NCI-H187 (cell line): ENCODE data around the gene UBE2Q2.

Experiments
- DNase-seq, 2 experiments: peaks; one replicate each; lab custom pipeline; 2025; lab: John Stamatoyannopoulos, UW

Gene UBE2Q2

DNA sequence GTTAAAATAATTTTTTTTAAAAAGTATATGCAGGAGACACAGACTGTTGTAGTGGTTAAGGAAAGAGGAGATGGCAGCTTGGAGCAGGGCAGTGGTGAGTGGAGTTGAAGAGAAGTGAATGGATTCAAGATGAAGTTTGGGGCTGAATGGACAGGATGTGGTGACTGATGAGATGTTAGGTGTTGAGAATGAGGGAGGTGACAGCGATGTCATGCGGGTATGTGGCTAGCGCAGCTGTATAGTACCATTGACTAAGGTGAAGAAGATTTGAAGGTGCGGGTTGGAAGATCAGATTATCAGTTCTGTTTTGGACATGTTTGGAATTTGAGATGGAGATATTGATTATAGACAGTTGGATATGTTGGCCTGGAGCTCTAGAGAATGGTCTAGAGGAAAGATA lies 80.5 kb downstream of the UBE2Q2 start:
- no peak for DNase-seq

DNA sequence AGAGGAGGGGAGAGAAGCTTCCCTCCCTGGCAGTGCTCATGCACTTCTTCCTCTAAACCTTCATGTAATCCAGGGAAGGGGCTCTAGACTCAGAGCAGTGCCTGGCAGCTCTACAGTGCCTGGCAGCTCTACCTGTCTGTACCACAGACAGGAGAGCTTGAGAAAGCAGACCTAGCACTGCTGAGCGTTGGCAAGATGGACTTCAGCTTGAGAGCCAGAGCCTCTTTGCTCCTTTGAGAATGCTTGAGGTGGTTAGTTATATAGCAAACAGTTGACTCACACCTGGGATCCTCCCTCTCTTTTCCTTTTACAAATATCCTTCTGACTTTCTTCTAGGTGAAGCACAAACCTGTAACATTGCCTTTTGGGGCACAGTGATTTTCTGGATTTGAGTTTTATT lies 81.3 kb downstream of the UBE2Q2 start:
- DNase-seq = no peak

DNA sequence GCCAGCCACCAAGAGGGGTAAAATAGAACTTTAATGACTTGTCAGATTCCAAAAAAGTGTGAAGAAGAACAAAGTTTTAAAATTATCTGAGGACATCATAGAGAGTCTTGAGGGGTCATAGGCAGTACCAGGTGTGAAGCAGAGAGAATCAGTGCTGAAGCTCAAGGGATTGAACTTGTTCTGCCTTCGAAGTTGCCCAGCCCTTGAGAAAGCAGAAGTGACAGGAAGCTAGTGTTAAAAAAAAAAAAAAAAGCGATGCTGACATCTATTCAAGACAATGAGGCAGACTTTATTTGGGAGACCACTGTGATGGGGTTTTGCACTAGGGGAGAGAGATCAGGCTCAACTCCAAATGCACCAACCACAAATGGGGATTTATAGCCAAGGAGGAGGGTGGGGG lies 82.2 kb downstream of the UBE2Q2 start:
- DNase-seq = no peak

DNA sequence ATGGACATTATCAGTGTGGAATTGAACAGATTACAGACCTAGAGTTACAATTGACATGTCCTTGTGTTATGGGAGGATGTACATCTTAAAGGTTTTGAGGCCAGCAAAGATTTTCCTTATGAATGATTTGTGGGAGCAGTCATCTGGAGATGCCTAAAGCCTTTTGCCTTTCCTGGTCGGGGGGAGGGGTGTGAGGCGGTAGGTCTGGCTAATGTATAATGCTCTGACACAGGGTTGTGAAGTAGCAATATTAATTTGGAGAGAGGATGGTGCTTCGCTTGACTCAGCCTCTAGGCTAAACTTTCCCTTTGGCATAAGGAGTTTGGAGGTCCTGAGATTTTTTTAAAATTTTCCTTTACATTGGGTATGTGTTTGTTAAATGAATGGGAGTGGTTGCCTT lies 83.7 kb downstream of the UBE2Q2 start:
- no peak for DNase-seq

DNA sequence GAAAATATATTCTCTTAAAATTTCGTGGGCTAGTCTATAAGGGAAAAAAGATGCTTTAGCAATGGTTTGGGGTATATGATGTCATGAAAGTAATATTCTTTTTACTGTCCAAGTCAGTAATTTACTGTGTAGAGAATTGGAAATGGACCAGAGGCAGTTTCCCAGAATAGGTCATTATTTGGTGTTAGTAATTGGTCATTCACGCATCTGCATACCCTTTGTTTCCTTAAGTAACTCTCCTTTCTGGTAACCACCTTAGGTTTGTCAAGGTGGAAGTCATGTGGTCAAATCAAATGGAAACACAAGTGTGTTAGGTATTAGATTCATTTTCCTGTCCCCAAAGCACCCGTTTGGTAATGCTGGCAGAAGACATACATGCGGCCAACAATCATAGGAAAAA lies 84.4 kb downstream of the UBE2Q2 start:
- DNase-seq = no peak

DNA sequence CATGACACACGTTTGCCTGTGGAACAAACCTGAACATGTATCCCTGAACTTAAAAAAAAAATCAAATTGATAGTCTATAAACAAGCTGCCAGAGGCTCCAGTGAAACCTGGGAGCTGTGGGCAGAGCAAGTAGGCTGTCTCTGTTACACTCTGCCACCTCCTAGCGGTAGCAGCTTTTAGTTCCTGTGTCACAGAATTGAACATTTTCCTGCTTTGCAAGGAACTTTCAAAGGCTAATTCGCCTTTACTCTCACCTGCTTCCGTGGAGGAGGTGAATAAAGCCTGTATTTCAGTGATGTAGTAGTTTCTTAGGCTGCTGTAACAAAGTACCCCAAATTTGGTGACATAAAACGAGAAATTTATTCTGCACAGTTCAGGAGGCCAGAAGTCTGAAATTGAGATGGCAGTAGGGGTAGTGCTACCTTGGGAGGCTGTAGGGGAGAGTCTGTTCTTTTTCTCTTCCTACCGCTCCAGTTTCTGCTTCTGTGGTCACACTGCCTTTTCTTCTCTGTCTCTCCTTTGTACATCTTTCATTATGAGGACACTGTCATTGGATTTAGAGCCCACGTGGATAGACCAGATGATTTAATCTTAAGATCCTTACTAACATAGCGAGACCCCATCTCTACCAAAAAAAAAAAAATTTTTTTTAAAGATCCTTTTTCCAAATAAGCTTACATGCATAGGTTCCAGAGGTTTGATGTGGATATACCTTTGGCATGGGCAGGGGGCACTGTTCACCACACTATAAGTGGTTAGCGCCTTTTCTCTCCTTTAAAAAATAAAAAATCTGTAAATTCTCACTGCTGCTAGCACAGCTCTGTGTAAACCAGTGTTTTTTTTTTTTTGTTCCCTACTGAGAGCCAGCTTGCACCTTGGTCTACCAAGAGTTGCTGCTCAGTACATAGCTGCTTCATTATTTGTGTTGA lies 85.7 kb downstream of the UBE2Q2 start:
- no peak for DNase-seq

DNA sequence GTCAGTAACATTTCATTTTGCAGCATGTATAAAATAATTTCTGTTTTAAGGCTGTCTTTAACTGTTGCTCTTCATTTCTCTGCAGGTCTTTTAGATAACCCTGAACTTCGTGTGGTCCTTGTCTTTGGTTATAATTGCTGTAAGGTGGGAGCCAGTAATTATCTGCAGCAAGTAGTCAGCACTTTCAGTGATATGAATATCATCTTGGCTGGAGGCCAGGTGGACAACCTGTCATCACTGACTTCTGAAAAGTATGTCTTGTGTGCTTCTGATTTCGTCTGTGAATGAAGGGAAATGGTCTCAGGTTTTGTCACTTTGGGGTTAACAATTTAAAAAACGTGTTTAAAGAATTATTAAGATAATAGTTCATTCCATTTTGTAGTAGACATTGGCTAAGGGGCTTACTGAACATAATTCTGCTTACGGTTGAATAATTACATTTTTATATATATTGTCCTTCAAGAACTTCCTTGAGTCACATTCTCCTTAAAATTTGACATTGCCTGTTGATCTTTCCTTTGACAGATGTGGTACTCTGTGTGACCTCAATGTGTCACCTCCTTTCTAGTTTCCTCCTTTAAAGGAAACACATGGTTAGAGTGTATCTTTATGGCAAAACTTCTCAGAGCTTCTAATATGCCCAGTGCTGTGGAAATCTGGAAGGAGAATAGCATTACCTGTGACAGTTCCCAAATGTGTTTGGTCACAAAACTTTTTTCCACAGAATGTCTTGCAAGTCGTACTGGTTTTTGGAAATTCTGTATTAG lies 86.7 kb downstream of the UBE2Q2 start:
- no peak for DNase-seq

DNA sequence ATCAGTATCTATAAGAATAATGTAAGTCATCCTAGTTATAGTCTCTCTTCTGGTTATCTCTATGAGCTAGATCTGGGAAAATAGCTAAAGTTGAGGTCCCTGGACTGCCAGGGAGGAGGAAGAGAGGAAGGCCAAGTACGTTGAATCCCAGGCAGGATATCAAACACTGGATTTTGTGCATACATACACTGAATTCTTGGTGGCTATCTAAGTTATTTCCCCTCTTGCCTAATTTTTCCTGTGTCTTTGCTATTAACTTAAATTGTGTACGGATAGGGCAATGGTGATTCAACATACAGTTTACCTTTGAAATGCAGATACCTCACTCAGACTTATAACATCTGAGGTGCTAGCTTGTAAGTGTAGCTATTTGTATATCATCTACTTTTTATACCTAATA lies 87.6 kb downstream of the UBE2Q2 start:
- DNase-seq = no peak

DNA sequence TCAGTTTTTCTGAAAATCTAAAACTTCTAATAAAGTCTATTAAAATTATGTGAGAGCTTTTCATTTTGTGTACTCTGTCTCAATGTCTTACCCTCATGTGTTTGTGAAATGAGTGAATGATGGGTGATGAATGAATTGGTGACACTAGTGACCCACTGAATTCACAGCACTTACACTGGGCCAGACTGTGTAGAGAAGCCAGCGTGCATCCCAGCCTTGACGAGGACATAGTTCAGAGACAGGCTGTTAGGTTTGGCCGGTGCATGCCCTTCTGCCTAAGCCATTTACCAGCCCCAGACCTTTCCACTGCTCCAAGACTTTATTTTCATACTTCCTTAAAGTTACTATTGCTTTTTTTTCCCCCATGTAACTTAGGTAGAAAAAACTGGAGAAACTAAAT lies 99.2 kb downstream of the UBE2Q2 start:
- DNase-seq = no peak

DNA sequence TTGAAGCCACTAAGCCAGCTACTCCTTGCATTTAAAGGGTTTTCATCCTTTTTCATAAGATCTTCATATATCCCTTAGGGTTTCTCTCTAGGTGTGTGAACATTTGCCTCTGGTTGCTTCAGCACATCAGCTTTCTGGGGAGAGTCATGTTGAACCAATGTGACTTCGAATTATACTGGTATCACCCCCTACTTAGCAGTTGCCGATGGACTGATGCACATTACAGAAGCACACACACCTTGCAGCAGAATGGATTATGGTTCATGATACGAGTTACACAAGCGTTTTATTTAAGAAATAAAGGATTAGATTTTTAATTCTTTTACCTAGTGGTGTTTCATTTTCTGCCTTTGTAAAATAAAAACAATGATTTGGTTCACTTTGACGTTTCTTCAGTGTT lies 100.0 kb downstream of the UBE2Q2 start:
- no peak for DNase-seq

DNA sequence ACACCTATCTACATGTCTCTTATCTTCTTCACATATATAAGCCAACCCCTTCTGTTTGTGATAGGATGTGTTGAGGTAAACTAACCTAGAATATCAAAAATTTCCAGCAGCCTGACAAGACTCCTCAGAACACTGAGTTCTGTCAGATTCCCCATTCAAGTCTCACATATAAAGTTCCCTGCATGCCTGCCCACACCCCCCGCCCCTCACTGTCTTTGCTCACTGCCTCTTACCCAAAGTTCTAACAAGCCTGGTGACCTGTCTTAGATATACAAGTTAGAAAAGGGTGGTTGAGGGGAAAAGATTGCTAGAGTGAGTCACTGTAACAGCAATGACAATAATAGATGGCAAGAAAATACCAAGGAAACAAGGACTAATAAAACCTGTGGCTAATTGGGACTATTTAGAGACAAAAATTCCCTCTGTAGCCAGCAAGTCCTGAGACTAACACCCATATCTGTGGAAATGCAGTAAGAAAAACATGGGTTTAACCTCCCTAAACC lies 100.5 kb downstream of the UBE2Q2 start:
- DNase-seq = no peak

DNA sequence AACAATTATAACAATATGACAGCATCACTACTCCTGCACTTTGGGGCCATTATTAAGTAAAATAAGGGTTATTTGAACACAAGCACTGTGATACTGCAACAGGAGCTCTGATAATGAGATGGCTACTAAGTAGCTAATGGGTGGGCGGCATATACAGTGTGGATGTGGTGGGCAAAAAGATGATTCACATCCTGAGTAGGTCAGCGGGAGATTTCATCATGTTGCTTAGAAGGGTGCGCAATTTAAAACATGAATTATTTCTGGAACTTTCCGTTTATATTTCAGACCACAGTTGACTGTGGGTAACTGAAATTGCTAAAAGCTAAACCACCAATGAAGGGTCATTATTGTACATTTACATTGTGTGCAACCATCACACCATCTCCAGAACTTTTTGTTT lies 102.7 kb downstream of the UBE2Q2 start:
- no peak for DNase-seq

DNA sequence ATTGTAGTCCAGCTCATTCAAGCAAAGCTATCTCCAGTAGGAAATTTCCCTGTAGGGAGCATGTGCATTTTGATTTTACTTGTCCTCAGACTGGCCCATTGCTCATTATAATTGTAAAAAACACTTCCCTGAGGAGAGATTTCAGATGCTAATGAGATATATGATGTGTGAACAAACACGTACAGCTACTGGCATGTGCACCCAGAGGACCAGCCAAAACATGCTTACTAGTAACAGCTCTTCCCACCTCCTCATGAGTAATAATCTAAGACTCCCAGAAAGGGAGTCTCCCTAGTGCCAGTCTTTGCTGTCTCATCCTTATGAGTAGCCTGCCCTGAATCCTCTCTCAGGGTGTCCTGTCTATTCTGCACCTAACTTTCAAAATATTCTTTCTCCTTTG lies 103.8 kb downstream of the UBE2Q2 start:
- DNase-seq = no peak

DNA sequence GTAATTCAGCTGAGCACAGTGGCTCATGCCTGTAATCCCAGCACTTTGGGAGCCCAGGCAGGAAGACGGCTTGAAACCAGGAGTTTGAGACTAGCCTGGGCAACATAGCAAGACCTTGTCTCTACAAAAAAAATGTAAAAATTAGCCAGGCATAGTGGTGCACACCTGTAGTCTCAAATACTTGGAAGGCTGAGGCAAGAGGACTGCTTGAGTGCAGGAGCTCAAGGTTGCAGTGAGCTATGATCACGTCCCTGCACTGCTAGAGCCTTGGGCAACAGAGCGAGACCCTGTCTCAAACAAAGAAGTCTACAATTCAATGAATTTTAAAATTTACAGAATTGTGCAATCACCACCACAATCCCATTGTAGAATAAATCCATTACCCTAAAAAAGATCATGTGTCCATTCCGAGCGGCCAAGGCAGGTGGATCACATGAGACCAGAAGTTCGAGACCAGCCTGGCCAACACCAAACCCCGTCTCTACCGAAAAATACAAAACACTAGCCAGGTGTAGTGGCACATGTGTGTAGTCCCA lies 105.6 kb downstream of the UBE2Q2 start:
- no peak for DNase-seq
